GM18505 (cell line): ENCODE results near the gene CLP1.

Experiments
- ATAC-seq: cut with Tn5 transposase; IDR thresholded peaks from one replicate; pipeline ENCODE4 v1.9.1; 2021; ENCODE audit not compliant: unreplicated experiment
- POLR2A ChIP-seq: IDR thresholded peaks from 4 replicates; pipeline ENCODE4 v1.6.1; 2011; ENCODE audit warnings: borderline replicate concordance; ENCODE audit not compliant: insufficient read depth, insufficient read length; ENCODE audit errors: extremely low read depth

The CLP1 gene

DNA sequence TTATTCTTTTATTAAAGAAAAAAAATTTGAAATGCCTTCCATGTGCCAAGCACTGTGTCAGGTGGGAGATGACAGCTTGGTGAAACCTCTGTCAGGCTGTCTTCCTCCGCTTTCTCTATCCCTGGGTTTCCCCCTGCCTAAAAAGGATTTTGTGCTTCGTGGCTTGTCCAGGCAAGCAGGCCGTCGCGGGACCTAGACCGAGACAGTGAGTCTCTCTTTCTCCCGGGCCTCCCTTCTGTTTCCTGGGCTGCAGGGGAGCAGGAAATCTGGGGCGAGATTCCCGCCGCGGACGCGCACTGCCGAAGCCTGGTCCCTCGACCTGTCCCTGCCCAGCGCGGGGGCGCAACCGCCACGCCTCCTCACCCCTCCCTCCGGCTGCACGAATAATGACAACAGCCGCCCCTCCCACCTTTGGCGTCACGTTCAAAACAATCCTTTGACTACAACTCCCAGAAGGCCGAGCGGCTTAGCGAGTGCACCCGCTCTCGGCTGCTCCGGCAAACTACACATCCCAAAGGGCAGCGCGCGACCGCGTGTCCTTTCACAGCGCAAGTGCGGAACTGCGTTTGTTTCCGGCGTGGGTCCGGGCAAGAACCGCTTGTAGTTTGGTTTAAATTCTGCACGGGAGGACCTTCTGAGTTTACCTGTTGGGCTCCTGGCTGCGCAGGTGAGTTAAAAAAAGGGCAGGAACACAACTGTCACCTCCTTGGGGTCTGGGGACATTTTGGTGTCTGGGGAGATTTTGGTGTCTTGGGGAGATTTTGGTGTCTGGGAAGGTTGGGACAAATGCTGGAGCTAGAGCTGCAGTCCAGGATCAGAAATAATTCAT is at the start of gene CLP1:
TSS of gene CLP1 (plus strand) at position 569 of the 829 bp plus-strand sequence. CDS start 1,715 bp downstream, outside the sequence.
- TF ChIP-seq POLR2A: peak; percentile 81
- ATAC-seq: peak; percentile 99

DNA sequence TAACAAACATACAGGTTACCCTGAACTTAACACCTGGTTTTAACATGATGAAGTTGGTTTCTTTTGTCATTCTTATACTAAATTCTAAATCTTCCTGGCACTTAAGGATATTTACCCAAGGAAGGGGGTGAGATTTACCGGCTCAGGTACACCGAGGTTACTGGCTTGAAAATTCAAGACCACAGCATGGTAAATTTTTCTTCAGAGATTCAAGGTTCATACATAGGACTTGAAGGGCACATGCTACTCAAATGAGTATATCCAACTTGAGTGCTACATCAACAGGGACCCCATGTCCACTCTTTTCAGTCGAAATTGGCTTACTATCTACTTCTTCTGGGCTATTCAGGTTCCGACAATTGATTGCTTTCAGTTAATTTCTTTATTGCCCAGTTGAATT is 47.4 kb upstream of the CLP1 start:
- no peak for TF ChIP-seq POLR2A
- no peak for ATAC-seq

GRCh38 chr11:57614234-57614772 is 43.3 kb upstream of the CLP1 start:
- no peak for TF ChIP-seq POLR2A
- ATAC-seq: no peak

GRCh38 chr11:57615308-57615707 is 42.3 kb upstream of the CLP1 start:
- no peak for TF ChIP-seq POLR2A
- no peak for ATAC-seq

DNA sequence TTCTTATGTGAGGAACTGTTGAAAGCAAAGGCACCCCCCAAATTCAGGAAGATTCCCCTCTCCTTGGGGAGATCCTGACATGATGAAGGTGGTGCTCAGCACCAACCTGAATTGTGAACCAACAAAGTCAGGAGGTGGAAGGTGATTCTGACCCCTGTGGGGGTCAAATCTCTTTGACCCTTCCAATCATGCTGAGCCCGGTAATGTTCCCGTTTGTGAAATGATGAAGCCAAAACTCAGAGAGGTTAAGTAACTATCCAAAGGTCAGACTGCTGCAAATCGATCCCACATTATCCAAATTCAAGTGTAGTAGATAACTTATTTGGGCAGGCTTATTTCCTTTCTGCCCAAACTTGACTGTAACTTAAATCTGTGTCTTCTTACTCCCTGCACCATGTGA is 41.0 kb upstream of the CLP1 start:
- TF ChIP-seq POLR2A: no peak
- no peak for ATAC-seq

GRCh38 chr11:57618438-57618837 is 39.1 kb upstream of the CLP1 start:
- no peak for TF ChIP-seq POLR2A
- ATAC-seq: no peak

DNA sequence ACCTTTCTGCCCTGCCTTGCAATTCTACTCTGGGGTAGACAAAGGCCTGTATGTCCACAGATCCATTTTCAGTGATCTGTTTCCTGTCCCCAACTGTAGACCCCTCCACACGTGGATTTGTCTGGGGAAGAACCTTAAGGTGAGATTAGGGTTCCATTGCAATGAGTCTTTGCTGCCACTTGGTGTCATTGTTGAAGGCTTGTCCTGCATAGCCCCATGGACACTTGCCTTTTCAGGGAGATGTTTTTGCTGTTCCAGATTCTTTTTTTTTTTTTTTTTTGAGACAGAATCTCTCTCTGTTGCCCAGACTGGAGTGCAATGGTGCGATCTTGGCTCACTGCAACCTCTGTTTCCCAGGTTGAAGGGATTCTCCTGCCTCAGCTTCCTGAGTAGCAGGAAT is 38.2 kb upstream of the CLP1 start:
- TF ChIP-seq POLR2A: no peak
- no peak for ATAC-seq

DNA sequence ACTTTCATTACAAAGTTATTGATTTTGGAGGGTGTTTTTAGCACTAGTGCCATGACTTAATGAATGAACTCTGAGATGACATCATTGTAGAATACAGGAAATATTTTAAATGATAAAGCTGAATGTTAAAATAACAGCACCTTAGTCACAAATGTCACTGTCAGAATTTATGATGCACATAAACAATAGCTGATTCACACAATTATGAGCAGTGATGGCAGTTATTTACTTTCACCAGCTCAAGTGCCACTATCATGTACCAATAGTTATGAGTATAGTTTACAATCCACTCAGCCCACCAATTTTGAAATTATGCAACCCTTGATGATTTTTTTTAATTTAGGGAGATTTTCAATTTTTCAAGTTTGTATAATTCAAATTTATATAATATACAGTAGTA is 37.1 kb upstream of the CLP1 start:
- no peak for TF ChIP-seq POLR2A
- ATAC-seq: no peak

DNA sequence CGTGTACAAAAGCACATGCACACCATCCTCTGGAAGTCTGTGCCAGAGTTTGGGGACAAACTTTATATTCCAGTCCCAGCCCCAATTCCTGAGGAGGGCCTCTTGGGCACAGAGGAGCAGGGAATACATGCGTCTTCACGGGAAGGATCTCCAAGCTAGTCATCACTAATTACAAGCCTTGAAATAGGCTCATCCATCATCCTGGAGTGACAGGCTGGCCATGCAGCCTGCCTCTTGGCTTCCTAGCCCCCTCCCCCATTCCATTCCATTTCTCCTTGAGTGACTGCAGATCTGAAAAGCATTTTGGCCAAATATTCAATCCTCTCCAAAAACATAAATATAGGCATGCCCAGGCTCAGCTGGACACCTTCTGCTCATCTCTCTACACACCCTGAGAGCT is 35.3 kb upstream of the CLP1 start:
- TF ChIP-seq POLR2A: no peak
- no peak for ATAC-seq

- TF ChIP-seq POLR2A: no peak
- ATAC-seq: no peak
These were observed 32.7 kb upstream of the CLP1 start for GRCh38 chr11:57624864-57625263.

DNA sequence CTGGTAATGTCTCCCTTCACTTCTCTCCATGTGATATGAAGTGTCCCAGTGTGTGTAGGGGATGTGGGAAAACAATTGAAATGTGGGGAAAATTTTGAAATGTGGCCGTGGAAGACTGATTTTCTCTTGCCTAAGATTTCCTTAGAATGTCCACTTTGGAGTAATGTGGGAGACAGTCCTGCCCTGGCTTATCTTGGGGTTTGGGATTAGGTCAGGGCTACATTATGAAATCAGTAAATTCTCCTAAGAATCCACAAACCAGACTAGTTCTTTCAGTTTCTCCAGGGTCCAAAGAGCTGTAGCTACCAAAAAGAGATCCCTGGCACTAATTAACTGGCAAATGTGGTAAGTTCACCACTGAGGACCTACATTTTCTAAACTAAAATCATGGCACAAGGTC is 30.7 kb upstream of the CLP1 start:
- no peak for ATAC-seq
- no peak for TF ChIP-seq POLR2A

DNA sequence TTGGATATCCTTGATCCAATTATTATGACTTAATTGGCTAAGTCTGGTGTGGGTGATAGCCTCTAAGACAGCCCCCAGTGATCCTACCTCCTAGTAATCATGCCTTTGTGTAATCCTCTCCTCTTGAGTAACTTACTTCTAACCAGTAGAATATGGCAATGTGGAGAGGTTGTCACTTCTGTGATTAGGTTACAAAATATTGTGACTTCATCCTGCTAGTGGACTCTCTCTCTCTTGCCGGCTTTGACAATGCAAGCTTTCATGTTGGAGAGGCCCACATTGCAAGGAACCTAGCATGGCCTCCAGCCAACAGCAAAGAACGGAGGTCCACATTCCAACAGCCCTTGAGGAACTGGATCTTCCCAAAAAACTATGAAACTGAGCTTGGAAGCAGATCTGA is 27.4 kb upstream of the CLP1 start:
- no peak for TF ChIP-seq POLR2A
- no peak for ATAC-seq

GRCh38 chr11:57632116-57632515 is 25.4 kb upstream of the CLP1 start:
- TF ChIP-seq POLR2A: no peak
- ATAC-seq: no peak

GRCh38 chr11:57633394-57634070 is 24.0 kb upstream of the CLP1 start:
- ATAC-seq: no peak
- TF ChIP-seq POLR2A: no peak
